H1 (cell line): Measurements from ENCODE around the gene MPEG1. TPM values are rescaled to one million over a fixed set of nuclear protein-coding genes. Genes with fewer than 3 reads are reported as not detected.

Experiments used
- HDAC6 ChIP-seq: IDR thresholded peaks from one replicate; pipeline ENCODE4 v1.7.1; 2012; ENCODE audit warnings: low read depth, mild to moderate bottlenecking, inconsistent platforms, low read length, moderate library complexity
- MAFK ChIP-seq: IDR thresholded peaks from 2 replicates; pipeline ENCODE4 v1.6.1; 2012; ENCODE audit warnings: low read depth, mild to moderate bottlenecking, improper control_type of control experiment, low read length
- RBBP5 ChIP-seq: IDR thresholded peaks from 2 replicates; pipeline ENCODE4 v1.7.1; 2012; ENCODE audit warnings: low read depth, mild to moderate bottlenecking, inconsistent platforms, low read length, moderate library complexity, borderline replicate concordance
- SP2 ChIP-seq: IDR thresholded peaks from 2 replicates; pipeline ENCODE4 v1.6.1; 2012; ENCODE audit warnings: mild to moderate bottlenecking, low read length, inconsistent platforms
- polyA plus RNA-seq, 7 experiments: library from polyadenylated mRNA; depleted of rRNA in 3 of 7; stranded (reverse) in 5 of 7; unstranded in 2 of 7; fragments of >200 nt in 5 of 7; fragments of 200-250 nt in 2 of 7; gene quantifications; 1 replicate in 5 of 7; 2 replicates in 1 of 7; 4 replicates in 1 of 7; pipeline versions ENCODE4 v1.2.1 to v1.2.3, GENCODE V29; 2011 to 2013; ENCODE audit warnings: missing spikeins in 2 of 7, mixed read lengths in 2 of 7
- total RNA-seq: library from RNA; stranded (reverse); fragmentation: NEBNext Ultra II Directional; extraction: Animal tissue kit (Norgen Biotek cat#: 25700); gene quantifications from 2 replicates; pipeline ENCODE4 v1.2.1, GENCODE V29; 2021
- TF ChIP-seq, protein P1 (sequence below): IDR thresholded peaks from 2 replicates; pipeline ENCODE4 v1.6.1; 2012; ENCODE audit warnings: low read length, inconsistent platforms
- TF ChIP-seq, protein P2 (sequence below): IDR thresholded peaks from 2 replicates; pipeline ENCODE4 v1.6.1; 2012; ENCODE audit warnings: inconsistent platforms

The MPEG1 gene
- total and polyA plus RNA-seq, 2 of the 8 experiments (the other 6 are each of a cell fraction or from before 2014, with no cell fraction given): not detected

DNA sequence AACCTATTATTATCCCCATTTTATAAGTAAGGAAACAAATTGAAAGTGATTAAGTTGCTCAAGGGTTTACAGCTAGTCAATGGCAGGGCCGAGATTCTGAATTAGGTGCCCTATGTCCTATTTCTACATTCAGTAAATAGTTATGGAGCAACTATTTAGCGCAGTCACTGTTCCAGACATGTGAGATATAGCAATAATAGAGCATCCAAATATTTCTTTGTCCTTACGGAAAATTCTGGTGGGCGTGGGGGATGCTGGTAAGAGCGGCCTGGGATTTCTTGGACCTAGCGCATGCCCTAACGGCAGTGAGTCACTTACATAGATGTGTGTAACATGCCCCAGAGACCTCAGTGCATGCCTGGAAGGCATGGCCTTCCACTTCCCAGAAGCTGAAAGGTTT lies 36.4 kb downstream of the MPEG1 start (continued):
- TF ChIP-seq, protein P1, sequence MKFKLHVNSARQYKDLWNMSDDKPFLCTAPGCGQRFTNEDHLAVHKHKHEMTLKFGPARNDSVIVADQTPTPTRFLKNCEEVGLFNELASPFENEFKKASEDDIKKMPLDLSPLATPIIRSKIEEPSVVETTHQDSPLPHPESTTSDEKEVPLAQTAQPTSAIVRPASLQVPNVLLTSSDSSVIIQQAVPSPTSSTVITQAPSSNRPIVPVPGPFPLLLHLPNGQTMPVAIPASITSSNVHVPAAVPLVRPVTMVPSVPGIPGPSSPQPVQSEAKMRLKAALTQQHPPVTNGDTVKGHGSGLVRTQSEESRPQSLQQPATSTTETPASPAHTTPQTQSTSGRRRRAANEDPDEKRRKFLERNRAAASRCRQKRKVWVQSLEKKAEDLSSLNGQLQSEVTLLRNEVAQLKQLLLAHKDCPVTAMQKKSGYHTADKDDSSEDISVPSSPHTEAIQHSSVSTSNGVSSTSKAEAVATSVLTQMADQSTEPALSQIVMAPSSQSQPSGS: no peak
- TF ChIP-seq MAFK (no peak), HDAC6 (no peak), SP2 (no peak), RBBP5 (no peak)
- TF ChIP-seq, protein P2, sequence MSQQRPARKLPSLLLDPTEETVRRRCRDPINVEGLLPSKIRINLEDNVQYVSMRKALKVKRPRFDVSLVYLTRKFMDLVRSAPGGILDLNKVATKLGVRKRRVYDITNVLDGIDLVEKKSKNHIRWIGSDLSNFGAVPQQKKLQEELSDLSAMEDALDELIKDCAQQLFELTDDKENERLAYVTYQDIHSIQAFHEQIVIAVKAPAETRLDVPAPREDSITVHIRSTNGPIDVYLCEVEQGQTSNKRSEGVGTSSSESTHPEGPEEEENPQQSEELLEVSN: no peak
